Activated CD8-positive, alpha-beta memory T cell treated with anti-CD3 and anti-CD28 coated beads, Interleukin-2, amount 50 U/mL, for 24 hours (primary cell): Measurements from ENCODE around the gene FBH1.
"Not testable (repeated sequence)": the region's sequence is repeated elsewhere in the genome, so short reads cannot be mapped to it uniquely, and the experiment has no call there.

Experiments used
- DNase-seq: peaks from one replicate; pipeline ENCODE4 v3.0.0-alpha.2; 2020; ENCODE audit errors: extremely low read depth

Gene FBH1

DNA sequence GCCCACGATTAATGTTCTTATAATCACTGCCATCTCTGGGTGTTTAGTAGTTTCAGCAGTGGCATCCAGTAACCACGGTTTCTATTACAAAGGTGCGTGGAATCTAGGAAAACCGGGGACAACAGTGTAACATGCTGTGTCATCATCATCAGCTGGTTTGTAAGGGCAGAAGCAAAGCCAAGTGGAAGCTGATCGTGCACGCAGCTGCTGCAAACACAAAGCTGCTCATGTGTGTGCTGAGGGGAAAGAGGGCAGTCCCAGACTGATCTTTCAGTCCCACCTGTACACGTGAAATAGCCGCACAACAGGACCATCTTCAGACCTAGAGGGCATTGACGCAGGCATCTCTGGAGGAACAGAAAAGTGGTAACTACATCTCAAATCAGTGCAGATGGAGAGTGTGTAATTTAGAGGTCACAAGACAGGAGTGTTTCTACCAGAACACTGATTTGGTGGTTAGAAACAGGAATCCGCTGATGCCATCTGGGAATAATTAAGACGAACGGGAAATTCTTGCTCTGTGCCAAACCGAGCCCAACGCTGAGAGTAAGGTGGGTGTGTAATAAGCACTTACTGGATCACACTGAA lies 13.8 kb upstream of the FBH1 start:
- no peak for DNase-seq

GRCh38 chr10:5877041-5877440 lies 13.0 kb upstream of the FBH1 start:
- not testable (repeated sequence) for DNase-seq

DNA sequence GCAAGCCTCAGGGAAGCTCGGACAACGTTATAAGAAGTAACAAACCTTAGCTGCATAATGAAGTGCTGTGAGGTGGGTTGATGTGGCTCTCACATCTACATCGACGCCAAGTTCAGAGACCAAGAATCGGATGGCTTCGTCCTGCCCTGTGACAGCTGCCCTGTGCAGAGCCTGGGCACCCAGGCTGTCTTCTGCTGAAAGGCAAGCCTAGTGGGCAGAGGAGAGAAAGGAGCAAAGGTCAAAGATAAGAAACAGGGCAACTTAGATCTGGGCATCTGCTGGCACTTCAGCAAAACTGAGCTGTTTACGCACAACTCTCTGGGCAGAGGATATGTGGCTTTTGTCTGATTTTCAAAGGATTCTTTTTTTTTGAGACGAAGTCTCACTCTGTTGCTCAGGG lies 7.1 kb upstream of the FBH1 start:
- DNase-seq, result no peak

GRCh38 chr10:5885619-5886018 lies 4.4 kb upstream of the FBH1 start:
- DNase-seq, result no peak

GRCh38 chr10:5887029-5887428 lies 3.0 kb upstream of the FBH1 start:
- no peak for DNase-seq

GRCh38 chr10:5887641-5888040 lies 2.4 kb upstream of the FBH1 start:
- DNase-seq, result no peak

DNA sequence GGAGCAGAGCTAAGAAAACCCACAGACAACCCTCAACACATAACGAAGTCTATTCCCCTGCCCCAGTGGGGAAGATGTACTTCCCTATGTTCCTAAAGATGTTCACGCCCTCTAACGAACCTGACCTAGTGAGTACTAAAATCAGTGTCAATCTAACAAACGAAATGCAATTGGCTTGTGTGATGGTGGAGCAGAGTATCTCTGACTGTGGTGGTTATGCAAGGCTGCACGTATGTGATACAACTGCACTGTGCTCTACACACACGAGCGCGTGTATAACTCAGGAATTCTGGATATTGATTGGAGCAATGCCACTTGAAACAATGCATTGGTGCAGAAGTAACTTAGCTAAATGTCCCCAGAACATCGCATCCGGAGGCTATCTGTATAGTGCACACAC lies 1.7 kb upstream of the FBH1 start:
- no peak for DNase-seq

DNA sequence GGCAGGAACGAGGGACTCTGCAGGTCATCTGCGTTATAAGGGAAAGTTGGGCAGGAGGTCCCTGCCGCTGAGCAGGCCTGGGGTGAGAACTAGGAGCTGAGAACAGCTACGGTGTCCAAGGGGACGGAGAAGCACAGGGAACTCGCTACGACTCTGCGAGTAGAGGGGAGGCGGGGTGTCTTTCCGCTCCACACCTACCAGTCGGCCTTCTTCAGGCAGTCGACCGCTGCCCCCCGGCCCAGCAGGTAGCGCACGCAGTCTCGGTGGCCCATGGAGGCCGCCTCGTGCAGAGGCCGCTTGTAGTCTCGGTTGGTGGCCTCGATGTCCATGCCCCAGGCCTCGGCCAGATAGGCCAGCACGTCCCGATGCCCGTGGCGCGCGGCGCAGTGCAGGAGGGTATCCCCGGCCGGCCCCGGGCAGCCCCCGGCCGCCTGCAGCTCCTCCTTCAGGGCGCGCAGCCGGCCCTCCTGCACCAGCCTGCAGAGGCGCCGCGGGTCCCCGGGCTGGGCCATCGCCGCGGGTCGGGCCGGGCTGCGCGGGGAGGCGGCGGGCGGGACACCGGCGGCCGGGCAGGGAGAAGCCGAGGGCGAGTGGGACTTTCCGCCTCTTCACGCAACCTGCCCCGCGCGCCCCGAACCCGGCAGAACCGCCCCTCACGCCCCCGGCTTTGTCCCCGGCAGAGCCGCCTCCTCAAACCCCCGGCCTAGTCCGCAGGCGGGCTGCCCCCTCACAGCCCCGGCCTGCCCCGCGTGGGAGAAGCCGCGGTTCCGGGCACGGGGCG lies 1.0 kb upstream of the FBH1 start:
- DNase-seq, result no peak

DNA sequence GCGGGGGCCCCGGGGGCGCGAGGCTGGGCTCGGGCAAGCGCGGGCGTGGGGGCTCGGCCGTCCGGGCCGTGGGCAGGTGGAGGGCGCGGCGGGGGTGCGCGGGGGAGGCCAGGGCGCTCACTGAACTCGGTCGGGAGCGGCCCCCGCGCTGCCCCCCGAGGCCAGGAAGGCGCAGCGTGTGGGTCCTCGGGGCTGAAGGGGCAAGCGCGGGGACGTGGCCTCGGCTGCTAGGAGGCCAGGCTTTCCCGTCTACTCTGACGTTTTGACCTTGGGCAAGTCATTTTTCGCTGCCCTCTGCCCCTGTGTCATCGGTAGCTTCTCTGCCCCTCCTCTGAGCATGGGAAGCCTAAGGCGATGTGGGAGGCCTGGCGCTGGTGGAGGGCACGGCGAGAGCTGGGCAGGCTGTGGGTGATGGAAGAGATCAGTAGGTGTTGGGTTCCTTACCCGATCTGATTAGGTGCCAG lies 441 bp downstream of the FBH1 start:
- no peak for DNase-seq

- no peak for DNase-seq
These were observed 966 bp downstream of the FBH1 start for GRCh38 chr10:5891009-5891408.

- no peak for DNase-seq
These were observed 2.0 kb downstream of the FBH1 start for GRCh38 chr10:5892007-5892406.

- no peak for DNase-seq
These were observed 3.3 kb downstream of the FBH1 start for GRCh38 chr10:5893321-5893720.

GRCh38 chr10:5894403-5894802 lies 4.4 kb downstream of the FBH1 start:
- DNase-seq, result no peak

GRCh38 chr10:5894873-5895272 lies 4.8 kb downstream of the FBH1 start:
- no peak for DNase-seq

GRCh38 chr10:5895365-5895764 lies 5.3 kb downstream of the FBH1 start:
- no peak for DNase-seq

DNA sequence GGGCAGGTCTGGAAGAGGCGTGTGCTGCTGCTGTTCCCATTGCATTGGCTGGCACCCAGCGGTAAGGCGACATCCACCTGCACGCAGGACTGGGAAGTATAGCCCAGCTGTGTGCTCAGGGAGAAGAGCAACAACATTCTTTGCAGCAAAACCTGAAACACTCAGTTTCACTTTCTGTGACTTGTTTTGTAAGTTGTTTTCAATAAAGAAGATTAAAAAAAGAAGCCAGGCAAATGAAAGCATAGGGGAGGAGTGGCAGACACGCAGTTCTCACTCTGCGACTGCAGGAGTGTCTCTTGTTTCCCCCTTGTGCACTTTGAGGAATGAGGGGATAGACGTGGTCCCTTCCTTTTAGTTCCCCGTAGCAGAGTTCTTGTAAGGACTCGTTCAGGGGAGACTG lies 5.8 kb downstream of the FBH1 start:
- DNase-seq, result no peak

DNA sequence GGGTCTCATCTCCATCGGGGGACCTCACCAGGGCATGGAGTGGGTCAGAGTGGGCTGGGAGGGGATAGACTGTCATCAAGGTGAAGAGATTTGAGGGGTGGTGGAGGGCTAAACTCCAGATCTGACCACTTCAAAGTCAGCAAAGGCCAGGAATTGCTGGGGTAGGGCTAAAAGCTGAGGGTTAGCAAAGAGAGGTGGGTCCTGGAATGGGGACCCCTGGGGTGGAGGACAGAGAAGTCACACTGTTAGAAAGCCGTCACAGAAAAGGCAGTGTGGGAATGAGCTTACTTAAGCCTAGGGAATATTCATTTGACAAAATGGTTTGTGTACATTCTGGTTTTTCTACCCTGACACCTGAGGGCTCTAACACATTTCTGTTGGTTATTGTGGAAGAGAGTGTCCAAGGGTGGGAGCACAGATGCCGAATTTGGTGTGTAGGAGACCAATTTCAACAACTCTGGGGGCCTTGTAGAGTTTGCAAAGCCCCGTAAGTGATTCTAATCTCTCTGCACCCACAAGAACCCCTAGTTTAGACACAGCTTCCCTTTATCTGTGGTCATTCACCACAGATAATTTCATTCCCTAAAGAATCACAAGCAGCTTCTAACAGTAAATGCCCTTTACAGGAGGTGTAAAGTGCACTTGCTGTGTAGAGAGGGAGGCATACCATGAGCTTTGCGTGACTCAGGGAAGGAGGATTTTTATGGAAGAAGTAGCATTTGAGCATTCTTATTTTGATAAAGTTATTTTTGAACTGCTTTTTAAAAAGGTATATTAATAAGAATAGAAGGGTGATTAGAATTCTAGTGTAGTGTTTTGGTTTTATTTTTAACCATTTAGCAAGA lies 6.4 kb downstream of the FBH1 start:
- DNase-seq, result no peak

DNA sequence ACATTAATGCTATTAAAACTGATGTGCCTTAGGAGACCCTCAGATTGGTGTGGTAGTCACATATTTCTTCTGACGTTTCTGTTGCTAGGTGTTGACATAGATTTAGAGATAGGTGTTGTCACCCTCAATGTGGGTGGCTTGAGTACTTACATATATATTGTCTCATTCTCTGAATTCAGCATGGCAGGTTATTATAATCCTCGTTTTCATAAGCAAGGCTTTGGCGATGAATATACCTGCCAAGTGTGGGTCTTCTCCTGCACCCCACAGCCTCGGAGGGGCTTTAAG lies 7.0 kb downstream of the FBH1 start:
- no peak for DNase-seq

DNA sequence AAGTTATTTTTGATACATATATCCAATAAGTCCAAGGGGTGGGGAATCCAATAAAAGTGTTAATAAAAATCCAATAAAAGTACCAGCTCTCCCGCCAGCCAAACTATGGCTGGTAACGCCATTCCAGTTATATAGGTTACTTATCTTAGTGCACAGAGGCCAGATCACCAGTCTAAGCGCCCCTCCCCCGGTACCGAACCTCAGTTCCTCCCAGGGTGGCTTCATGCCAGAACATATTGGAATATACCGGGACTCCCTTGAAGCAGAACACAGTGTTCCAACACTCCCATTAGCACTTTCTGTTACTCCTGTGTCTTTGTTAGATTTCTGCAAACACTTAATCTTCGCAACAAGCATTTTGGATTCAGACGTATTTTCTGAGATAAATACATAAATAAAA lies 7.5 kb downstream of the FBH1 start:
- DNase-seq, result no peak

GRCh38 chr10:5898163-5898562 lies 8.1 kb downstream of the FBH1 start:
- DNase-seq, result no peak

DNA sequence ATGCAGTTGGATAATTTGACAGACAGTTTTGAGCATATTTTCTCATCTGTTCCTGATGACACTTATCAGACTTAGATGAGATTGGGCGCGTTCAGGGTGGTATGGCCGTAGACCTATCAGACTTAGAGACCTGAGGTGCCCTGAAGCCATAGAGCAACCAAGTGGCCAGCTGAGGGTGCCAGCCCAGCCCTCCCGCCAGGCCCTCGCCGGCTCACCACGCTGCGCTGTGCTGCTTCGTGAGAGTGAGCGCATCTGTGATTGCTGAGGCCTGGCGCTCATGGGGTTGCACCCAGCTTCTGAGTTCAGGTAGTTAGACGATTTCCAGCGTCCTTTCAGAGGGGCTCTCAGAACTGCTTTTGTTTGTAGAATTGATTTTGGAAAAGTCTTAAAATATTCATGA lies 10.2 kb downstream of the FBH1 start:
- no peak for DNase-seq

DNA sequence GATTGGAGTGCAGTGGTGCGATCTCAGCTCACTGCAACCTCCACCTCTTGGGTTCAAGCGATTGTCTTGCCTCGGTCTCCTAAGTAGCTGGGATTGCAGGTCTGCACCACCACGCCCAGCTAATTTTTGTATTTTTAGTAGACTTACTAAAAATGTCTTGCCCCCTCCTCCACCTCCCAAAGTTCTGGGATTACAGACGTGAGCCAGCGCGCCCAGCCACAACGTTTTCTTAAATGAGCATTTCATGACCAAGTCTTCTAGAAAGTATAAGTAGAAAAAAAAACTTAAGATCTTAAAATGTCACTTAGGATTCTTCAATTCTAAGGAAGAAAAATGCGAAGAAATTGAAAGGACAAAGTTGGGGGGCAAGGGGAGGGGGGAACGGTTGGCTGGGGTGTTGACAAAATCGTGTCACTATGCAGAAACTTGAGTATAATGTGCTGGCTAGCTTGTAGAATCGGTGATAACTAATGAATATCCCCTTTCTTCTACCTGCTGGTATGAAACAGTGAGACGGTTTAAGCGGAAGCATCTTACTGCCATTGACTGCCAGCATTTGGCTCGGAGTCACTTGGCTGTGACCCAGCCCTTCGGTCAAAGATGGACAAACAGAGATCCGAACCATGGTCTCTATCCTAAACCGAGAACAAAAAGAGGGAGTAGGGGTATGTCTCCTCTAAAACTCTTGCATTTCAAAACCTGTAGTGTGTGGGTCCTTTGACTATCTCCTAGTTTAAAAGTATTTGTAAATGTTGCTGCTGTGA lies 12.7 kb downstream of the FBH1 start:
- DNase-seq, result no peak
